ENCODE data around the gene FLT3.

FLT3 gene

GRCh38 chr13:28049880-28050875 is 50.2 kb downstream of the FLT3 start:
- H3K4me3 ChIP-seq (ENCODE audit: severe bottlenecking) = no peak overlapping the region
- H3K4me1 ChIP-seq (ENCODE audit: insufficient read depth, poor library complexity, severe bottlenecking) = no peaks in the 10 kb centered on the region
- ATAC-seq (ENCODE audit: low read depth) (no peak), DNase-seq (ENCODE audit: low spot score) (no peak)
- H3K27ac ChIP-seq (ENCODE audit: poor library complexity, severe bottlenecking) = no peak overlapping the region
- H3K36me3 ChIP-seq (ENCODE audit: low read depth) = no peaks in the 10 kb centered on the region
- no peaks in the 10 kb centered on the region for H3K9me3 ChIP-seq (ENCODE audit: severe bottlenecking)
- TF ChIP-seq CTCF (IDR thresholded peaks at IDR 0.05; ENCODE audit: poor library complexity, severe bottlenecking) = no peak
- peaks cover 11% of the 10 kb centered on the region for H3K27me3 ChIP-seq (ENCODE audit: insufficient read depth, poor library complexity, severe bottlenecking)

- no peaks in the 10 kb centered on the region for H3K4me1 ChIP-seq (ENCODE audit: insufficient read depth, poor library complexity, severe bottlenecking)
- H3K36me3 ChIP-seq (ENCODE audit: low read depth) = no peaks in the 10 kb centered on the region
- H3K27ac ChIP-seq (ENCODE audit: poor library complexity, severe bottlenecking) = no peak overlapping the region
- H3K4me3 ChIP-seq (ENCODE audit: severe bottlenecking) = no peak overlapping the region
- ATAC-seq (ENCODE audit: low read depth) (no peak), DNase-seq (ENCODE audit: low spot score) (no peak)
- H3K9me3 ChIP-seq (ENCODE audit: severe bottlenecking) = no peaks in the 10 kb centered on the region
- TF ChIP-seq CTCF (IDR thresholded peaks at IDR 0.05; ENCODE audit: poor library complexity, severe bottlenecking) = no peak
- H3K27me3 ChIP-seq (ENCODE audit: insufficient read depth, poor library complexity, severe bottlenecking) = peaks cover 3% of the 10 kb centered on the region
Measured at GRCh38 chr13:28049215-28049614, 51.2 kb downstream of the FLT3 start.

- no peak overlapping the region for H3K27ac ChIP-seq (ENCODE audit: poor library complexity, severe bottlenecking)
- ATAC-seq (ENCODE audit: low read depth) = no peak
- peaks cover 3% of the 10 kb centered on the region for H3K27me3 ChIP-seq (ENCODE audit: insufficient read depth, poor library complexity, severe bottlenecking)
- no peaks in the 10 kb centered on the region for H3K36me3 ChIP-seq (ENCODE audit: low read depth)
- no peak for DNase-seq (ENCODE audit: low spot score)
- H3K4me1 ChIP-seq (ENCODE audit: insufficient read depth, poor library complexity, severe bottlenecking) = no peaks in the 10 kb centered on the region
- TF ChIP-seq CTCF (IDR thresholded peaks at IDR 0.05; ENCODE audit: poor library complexity, severe bottlenecking) = no peak
- H3K9me3 ChIP-seq (ENCODE audit: severe bottlenecking) = no peaks in the 10 kb centered on the region
- H3K4me3 ChIP-seq (ENCODE audit: severe bottlenecking) = no peak overlapping the region
Measured at GRCh38 chr13:28048768-28049167, 51.6 kb downstream of the FLT3 start.

- Histone ChIP-seq H3K9me3 (ENCODE audit: severe bottlenecking) (no peaks in the 10 kb centered on the region), H3K4me1 (ENCODE audit: insufficient read depth, poor library complexity, severe bottlenecking) (no peaks in the 10 kb centered on the region), H3K36me3 (ENCODE audit: low read depth) (no peaks in the 10 kb centered on the region), H3K27ac (ENCODE audit: poor library complexity, severe bottlenecking) (no peak overlapping the region), H3K27me3 (ENCODE audit: insufficient read depth, poor library complexity, severe bottlenecking) (peaks cover 3% of the 10 kb centered on the region), H3K4me3 (ENCODE audit: severe bottlenecking) (no peak overlapping the region)
- no peak for TF ChIP-seq CTCF (IDR thresholded peaks at IDR 0.05; ENCODE audit: poor library complexity, severe bottlenecking)
- DNase-seq (ENCODE audit: low spot score) (no peak), ATAC-seq (ENCODE audit: low read depth) (no peak)
Measured at GRCh38 chr13:28047757-28048388, 52.5 kb downstream of the FLT3 start.

Data from RWPE2 (cell line).